ENCODE data around the gene FAM222B. TPM values are rescaled to one million over a fixed set of nuclear protein-coding genes. Genes with fewer than 3 reads are reported as not detected.

Gene FAM222B
- total RNA-seq, 1 donor from 2014 or later, result 14.2 TPM

GRCh38 chr17:28887871-28888471, 45.4 kb upstream of the FAM222B start:
- intact Hi-C loops (cut with DNase I), result no loop called here
- peaks cover 0 to 29% of the 10 kb centered on the region in 2 donors for H3K36me3 ChIP-seq

GRCh38 chr17:28885951-28886350, 43.4 kb upstream of the FAM222B start:
- Histone ChIP-seq H3K9me3 (no peaks in the 10 kb centered on the region), H3K27ac (no peak overlapping the region), H3K4me1 (peaks cover 10% of the 10 kb centered on the region), H3K36me3 (peaks cover 0 to 49% of the 10 kb centered on the region in 2 donors), H3K4me3 (no peak overlapping the region), H3K27me3 (no peaks in the 10 kb centered on the region)
- TF ChIP-seq POLR2A (IDR thresholded peaks at IDR 0.05) (no peak), POLR2AphosphoS5 (IDR thresholded peaks at IDR 0.05; ENCODE audit: insufficient read depth in 1 of 2, low read depth in 1 of 2) (no peak), CTCF (IDR thresholded peaks at IDR 0.05) (no peak)
- no peak for DNase-seq (ENCODE audit: extremely low spot score in 2 of 2)
- intact Hi-C loops (cut with DNase I), result no loop called here

More at GRCh38 chr17:28887871-28888471, 45.4 kb upstream of the FAM222B start:
- no peak overlapping the region for H3K27ac ChIP-seq
- H3K4me3 ChIP-seq, result no peak overlapping the region
- TF ChIP-seq POLR2AphosphoS5 (IDR thresholded peaks at IDR 0.05; ENCODE audit: insufficient read depth in 1 of 2, low read depth in 1 of 2) (no peak), CTCF (IDR thresholded peaks at IDR 0.05) (no peak)
- no peaks in the 10 kb centered on the region for H3K9me3 ChIP-seq
- H3K27me3 ChIP-seq, result no peaks in the 10 kb centered on the region
- DNase-seq (ENCODE audit: extremely low spot score in 2 of 2), result no peak
- peaks cover 18% of the 10 kb centered on the region for H3K4me1 ChIP-seq

GRCh38 chr17:28885363-28885762, 42.8 kb upstream of the FAM222B start:
- Histone ChIP-seq H3K4me3 (no peak overlapping the region), H3K36me3 (peaks cover 0 to 55% of the 10 kb centered on the region in 2 donors), H3K27me3 (no peaks in the 10 kb centered on the region), H3K9me3 (no peaks in the 10 kb centered on the region), H3K4me1 (peaks cover 10% of the 10 kb centered on the region), H3K27ac (no peak overlapping the region)
- intact Hi-C loops (cut with DNase I), result no loop called here
- no peak for DNase-seq (ENCODE audit: extremely low spot score in 2 of 2)
- TF ChIP-seq CTCF (IDR thresholded peaks at IDR 0.05), result no peak
- TF ChIP-seq POLR2AphosphoS5 (IDR thresholded peaks at IDR 0.05; ENCODE audit: insufficient read depth in 1 of 2, low read depth in 1 of 2), result no peak
- no peak for TF ChIP-seq POLR2A (IDR thresholded peaks at IDR 0.05)

- TF ChIP-seq CTCF (IDR thresholded peaks at IDR 0.05), result no peak
- no peak for TF ChIP-seq POLR2A (IDR thresholded peaks at IDR 0.05)
- TF ChIP-seq POLR2AphosphoS5 (IDR thresholded peaks at IDR 0.05; ENCODE audit: insufficient read depth in 1 of 2, low read depth in 1 of 2), result no peak
- H3K36me3 ChIP-seq, result peaks cover 0 to 67% of the 10 kb centered on the region in 2 donors
- intact Hi-C loops (cut with DNase I), result no loop called here
- no peak overlapping the region for H3K27ac ChIP-seq
- H3K4me1 ChIP-seq, result peaks cover 3% of the 10 kb centered on the region
- H3K9me3 ChIP-seq, result no peaks in the 10 kb centered on the region
- DNase-seq (ENCODE audit: extremely low spot score in 2 of 2), result peak in 1 of 2 donors; percentile 93
- H3K27me3 ChIP-seq, result no peaks in the 10 kb centered on the region
- H3K4me3 ChIP-seq, result no peak overlapping the region
These were observed 41.5 kb upstream of the FAM222B start for GRCh38 chr17:28883967-28884702.
